Upper lobe of right lung (tissue), 1 donor: Measurements from ENCODE around the gene BRIX1. TPM values are rescaled to one million over a fixed set of nuclear protein-coding genes. Genes with fewer than 3 reads are reported as not detected.

Experiments used
- ATAC-seq: fragments of 200-7000 bp; cut with Tn5 transposase; one replicate; pipeline ENCODE4 v1.9.1; 2020; ENCODE audit warnings: mild to moderate bottlenecking, moderate library complexity
- DNase-seq: peaks from one replicate; pipeline ENCODE4 v3.0.0-alpha.2; 2020
- H3K27ac ChIP-seq: fragments of 200-600 bp; one replicate; pipeline ENCODE4 v1.8.0; 2022
- H3K27me3 ChIP-seq: fragments of 200-600 bp; one replicate; pipeline ENCODE4 v1.8.0; 2022; ENCODE audit warnings: mild to moderate bottlenecking
- H3K36me3 ChIP-seq: fragments of 200-600 bp; one replicate; pipeline ENCODE4 v1.8.0; 2022
- H3K4me1 ChIP-seq: fragments of 200-600 bp; one replicate; pipeline ENCODE4 v1.8.0; 2022
- H3K4me3 ChIP-seq: fragments of 200-600 bp; one replicate; pipeline ENCODE4 v1.8.0; 2022; ENCODE audit warnings: mild to moderate bottlenecking
- H3K9me3 ChIP-seq: fragments of 200-600 bp; one replicate; pipeline ENCODE4 v1.8.0; 2022
- CTCF ChIP-seq: fragments of 200-600 bp; IDR thresholded peaks from one replicate; pipeline ENCODE4 v1.8.0; 2022; ENCODE audit warnings: antibody characterized with exemption
- intact Hi-C: fragments of 100-400 bp; cut with DNase I; formaldehyde crosslinking; loops from one replicate; pipeline ENCODE4 v1.11.0; 2022
- total RNA-seq: library from RNA; stranded (reverse); fragmentation: NEBNext Ultra II Directional; extraction: Animal tissue kit (Norgen Biotek cat#: 25700); gene quantifications from one replicate; pipeline ENCODE4 v1.2.1, GENCODE V29; 2021
- donor health status: DM: no; HTN: yes; CAD: no; lungs with severe emphysema.

BRIX1 gene
- total RNA-seq, 1 donor from 2014 or later, result 19.8 TPM

- no peak for TF ChIP-seq CTCF
- Histone ChIP-seq H3K27me3 (no peaks in the 10 kb centered on the region), H3K36me3 (peaks cover 26% of the 10 kb centered on the region), H3K4me3 (peak within 1 kb of the TSS; percentile 75), H3K9me3 (no peaks in the 10 kb centered on the region), H3K4me1 (peaks cover 23% of the 10 kb centered on the region), H3K27ac (peak within 1 kb of the TSS; percentile 94)
- DNase-seq (peak; percentile 100), ATAC-seq (peak; percentile 97)
- intact Hi-C loops, result no loop called here
These were observed 13.7 kb downstream of the BRIX1 start, which contains the start of gene DNAJC21 for GRCh38 chr5:34929134-34929719. Gene DNAJC21 (plus strand): TSS chr5:34929559. CDS start chr5:34929820, 261 bp downstream.

GRCh38 chr5:34929720-34930461, 14.4 kb downstream of the BRIX1 start:
- Histone ChIP-seq H3K36me3 (peaks cover 19% of the 10 kb centered on the region), H3K4me1 (peaks cover 23% of the 10 kb centered on the region), H3K4me3 (peak overlapping the region; percentile 75), H3K27me3 (no peaks in the 10 kb centered on the region), H3K27ac (peak overlapping the region; percentile 94), H3K9me3 (no peaks in the 10 kb centered on the region)
- intact Hi-C loops, result no loop called here
- no peak for TF ChIP-seq CTCF
- ATAC-seq, result peak; percentile 85
- peak; percentile 97 for DNase-seq

GRCh38 chr5:34930462-34930844, 14.9 kb downstream of the BRIX1 start:
- intact Hi-C loops, result no loop called here
- Histone ChIP-seq H3K27me3 (no peaks in the 10 kb centered on the region), H3K4me1 (peaks cover 23% of the 10 kb centered on the region), H3K27ac (peak overlapping the region; percentile 94), H3K4me3 (peak overlapping the region; percentile 75), H3K36me3 (peaks cover 14% of the 10 kb centered on the region), H3K9me3 (no peaks in the 10 kb centered on the region)
- no peak for TF ChIP-seq CTCF
- ATAC-seq (no peak), DNase-seq (no peak)

- Histone ChIP-seq H3K9me3 (no peaks in the 10 kb centered on the region), H3K36me3 (peaks cover 13% of the 10 kb centered on the region), H3K27me3 (no peaks in the 10 kb centered on the region), H3K4me1 (peaks cover 23% of the 10 kb centered on the region), H3K4me3 (peak overlapping the region; percentile 75), H3K27ac (peak overlapping the region; percentile 94)
- intact Hi-C loops, result no loop called here
- no peak for TF ChIP-seq CTCF
- DNase-seq (no peak), ATAC-seq (no peak)
These were observed 15.4 kb downstream of the BRIX1 start for GRCh38 chr5:34930870-34931269.

GRCh38 chr5:34932947-34933346, 17.4 kb downstream of the BRIX1 start:
- no peak for TF ChIP-seq CTCF
- intact Hi-C loops, result no loop called here
- ATAC-seq (no peak), DNase-seq (no peak)
- Histone ChIP-seq H3K27ac (no peak overlapping the region), H3K9me3 (no peaks in the 10 kb centered on the region), H3K27me3 (no peaks in the 10 kb centered on the region), H3K4me1 (peaks cover 20% of the 10 kb centered on the region), H3K36me3 (peaks cover 25% of the 10 kb centered on the region), H3K4me3 (no peak overlapping the region)
